PFSK-1 (cell line): ENCODE results near the gene ERBB2.

ENCODE experiments used
- FOXP2 ChIP-seq: optimal IDR thresholded peaks from 2 replicates; pipeline ENCODE3; 2011; ENCODE audit warnings: borderline replicate concordance, control low read depth, inconsistent platforms; ENCODE audit not compliant: insufficient read depth; ENCODE audit errors: extremely low read length, extremely low read depth
- POLR2AphosphoS5 ChIP-seq: IDR thresholded peaks from 2 replicates; pipeline ENCODE4 v1.6.1; 2012; ENCODE audit warnings: low read depth, mild to moderate bottlenecking, control low read depth, low read length, moderate library complexity
- SIN3A ChIP-seq: IDR thresholded peaks from 2 replicates; pipeline ENCODE4 v1.6.1; 2012; ENCODE audit warnings: mild to moderate bottlenecking, low read length, moderate library complexity, borderline replicate concordance; ENCODE audit not compliant: insufficient read depth
- TAF1 ChIP-seq: IDR thresholded peaks from 2 replicates; pipeline ENCODE4 v1.6.1; 2012; ENCODE audit warnings: low read length, control low read depth, borderline replicate concordance; ENCODE audit not compliant: insufficient read depth
- TF ChIP-seq, protein P1 (sequence below), 2 experiments: IDR thresholded peaks; 2 replicates each; pipeline versions ENCODE4 v1.6.1 to v1.8.0; 2011 to 2012; ENCODE audit warnings: low read depth in 2 of 2, low read length in 2 of 2, control low read depth in 1 of 2, inconsistent platforms in 1 of 2, mild to moderate bottlenecking in 1 of 2, moderate library complexity in 1 of 2; ENCODE audit not compliant: insufficient read depth in 1 of 2

Gene ERBB2

GRCh38 chr17:39666601-39667261 is 33.1 kb upstream of the ERBB2 start:
- TF ChIP-seq, protein P1, sequence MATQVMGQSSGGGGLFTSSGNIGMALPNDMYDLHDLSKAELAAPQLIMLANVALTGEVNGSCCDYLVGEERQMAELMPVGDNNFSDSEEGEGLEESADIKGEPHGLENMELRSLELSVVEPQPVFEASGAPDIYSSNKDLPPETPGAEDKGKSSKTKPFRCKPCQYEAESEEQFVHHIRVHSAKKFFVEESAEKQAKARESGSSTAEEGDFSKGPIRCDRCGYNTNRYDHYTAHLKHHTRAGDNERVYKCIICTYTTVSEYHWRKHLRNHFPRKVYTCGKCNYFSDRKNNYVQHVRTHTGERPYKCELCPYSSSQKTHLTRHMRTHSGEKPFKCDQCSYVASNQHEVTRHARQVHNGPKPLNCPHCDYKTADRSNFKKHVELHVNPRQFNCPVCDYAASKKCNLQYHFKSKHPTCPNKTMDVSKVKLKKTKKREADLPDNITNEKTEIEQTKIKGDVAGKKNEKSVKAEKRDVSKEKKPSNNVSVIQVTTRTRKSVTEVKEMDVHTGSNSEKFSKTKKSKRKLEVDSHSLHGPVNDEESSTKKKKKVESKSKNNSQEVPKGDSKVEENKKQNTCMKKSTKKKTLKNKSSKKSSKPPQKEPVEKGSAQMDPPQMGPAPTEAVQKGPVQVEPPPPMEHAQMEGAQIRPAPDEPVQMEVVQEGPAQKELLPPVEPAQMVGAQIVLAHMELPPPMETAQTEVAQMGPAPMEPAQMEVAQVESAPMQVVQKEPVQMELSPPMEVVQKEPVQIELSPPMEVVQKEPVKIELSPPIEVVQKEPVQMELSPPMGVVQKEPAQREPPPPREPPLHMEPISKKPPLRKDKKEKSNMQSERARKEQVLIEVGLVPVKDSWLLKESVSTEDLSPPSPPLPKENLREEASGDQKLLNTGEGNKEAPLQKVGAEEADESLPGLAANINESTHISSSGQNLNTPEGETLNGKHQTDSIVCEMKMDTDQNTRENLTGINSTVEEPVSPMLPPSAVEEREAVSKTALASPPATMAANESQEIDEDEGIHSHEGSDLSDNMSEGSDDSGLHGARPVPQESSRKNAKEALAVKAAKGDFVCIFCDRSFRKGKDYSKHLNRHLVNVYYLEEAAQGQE (IDR thresholded peaks at IDR 0.05; ENCODE audit: insufficient read depth in 1 of 2, low read depth in 2 of 2, low read length in 2 of 2) = no peak
- no peak for TF ChIP-seq SIN3A
- TF ChIP-seq POLR2AphosphoS5 = no peak
- no peak for TF ChIP-seq FOXP2
- TF ChIP-seq TAF1 = no peak

- TF ChIP-seq POLR2AphosphoS5 (no peak), FOXP2 (no peak), TAF1 (no peak), SIN3A (no peak)
- TF ChIP-seq, protein P1 (IDR thresholded peaks at IDR 0.05; ENCODE audit: insufficient read depth in 1 of 2, low read depth in 2 of 2, low read length in 2 of 2) = no peak
Observed at GRCh38 chr17:39667262-39667944, 32.5 kb upstream of the ERBB2 start.

- TF ChIP-seq POLR2AphosphoS5 = no peak
Observed at GRCh38 chr17:39667945-39668924, 31.6 kb upstream of the ERBB2 start, which contains the start of gene PNMT. PNMT (plus strand) TSS chr17:39668453; CDS start chr17:39668476, 23 bp downstream.

DNA sequence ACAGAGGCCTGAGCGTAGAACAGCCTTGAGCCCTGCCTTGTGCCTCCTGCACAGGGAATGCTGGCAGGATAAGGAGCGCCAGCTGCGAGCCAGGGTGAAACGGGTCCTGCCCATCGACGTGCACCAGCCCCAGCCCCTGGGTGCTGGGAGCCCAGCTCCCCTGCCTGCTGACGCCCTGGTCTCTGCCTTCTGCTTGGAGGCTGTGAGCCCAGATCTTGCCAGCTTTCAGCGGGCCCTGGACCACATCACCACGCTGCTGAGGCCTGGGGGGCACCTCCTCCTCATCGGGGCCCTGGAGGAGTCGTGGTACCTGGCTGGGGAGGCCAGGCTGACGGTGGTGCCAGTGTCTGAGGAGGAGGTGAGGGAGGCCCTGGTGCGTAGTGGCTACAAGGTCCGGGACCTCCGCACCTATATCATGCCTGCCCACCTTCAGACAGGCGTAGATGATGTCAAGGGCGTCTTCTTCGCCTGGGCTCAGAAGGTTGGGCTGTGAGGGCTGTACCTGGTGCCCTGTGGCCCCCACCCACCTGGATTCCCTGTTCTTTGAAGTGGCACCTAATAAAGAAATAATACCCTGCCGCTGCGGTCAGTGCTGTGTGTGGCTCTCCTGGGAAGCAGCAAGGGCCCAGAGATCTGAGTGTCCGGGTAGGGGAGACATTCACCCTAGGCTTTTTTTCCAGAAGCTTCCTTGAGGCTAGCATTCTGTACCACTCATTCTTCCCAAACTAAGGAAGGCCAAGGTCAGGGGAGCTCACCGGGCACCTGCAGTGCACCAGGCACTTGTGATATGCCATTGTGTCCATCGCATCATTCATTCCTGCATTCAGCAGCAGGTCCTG is 29.7 kb upstream of the ERBB2 start:
- TF ChIP-seq, protein P1 (IDR thresholded peaks at IDR 0.05; ENCODE audit: insufficient read depth in 1 of 2, low read depth in 2 of 2, low read length in 2 of 2) = no peak
- no peak for TF ChIP-seq TAF1

GRCh38 chr17:39670746-39671145 is 29.1 kb upstream of the ERBB2 start:
- TF ChIP-seq TAF1 (no peak), SIN3A (no peak), POLR2AphosphoS5 (no peak), FOXP2 (no peak)
- TF ChIP-seq, protein P1 (IDR thresholded peaks at IDR 0.05; ENCODE audit: insufficient read depth in 1 of 2, low read depth in 2 of 2, low read length in 2 of 2) = no peak
